ENCODE data around the gene RTEL1.
"Not testable (repeated sequence)": the region's sequence is repeated elsewhere in the genome, so short reads cannot be mapped to it uniquely, and the experiment has no call there.

Gene RTEL1

GRCh38 chr20:63613863-63614594, 44.1 kb upstream of the RTEL1 start:
- not testable (repeated sequence) for DNase-seq (ENCODE audit: low read depth)
- TF ChIP-seq CTCF (IDR thresholded peaks at IDR 0.05; ENCODE audit: low read depth, low read length): peak; percentile 20

GRCh38 chr20:63617092-63617875, 40.8 kb upstream of the RTEL1 start:
- TF ChIP-seq POLR2A (IDR thresholded peaks at IDR 0.05; ENCODE audit: extremely low read depth, insufficient read length): no peak
- TF ChIP-seq CTCF (IDR thresholded peaks at IDR 0.05; ENCODE audit: low read depth, low read length): no peak
- no peak for TF ChIP-seq MAX (IDR thresholded peaks at IDR 0.05; ENCODE audit: low read depth, low read length)
- no peak for TF ChIP-seq MYC (IDR thresholded peaks at IDR 0.05; ENCODE audit: low read depth, low read length)
- DNase-seq (ENCODE audit: low read depth): no peak
- no peak overlapping the region for H3K4me3 ChIP-seq (ENCODE audit: low read depth, low read length)

More at GRCh38 chr20:63613863-63614594, 44.1 kb upstream of the RTEL1 start:
- not testable (repeated sequence) for H3K4me3 ChIP-seq (ENCODE audit: low read depth, low read length)

- TF ChIP-seq POLR2A (IDR thresholded peaks at IDR 0.05; ENCODE audit: extremely low read depth, insufficient read length) (no peak), MYC (IDR thresholded peaks at IDR 0.05; ENCODE audit: low read depth, low read length) (no peak), CTCF (IDR thresholded peaks at IDR 0.05; ENCODE audit: low read depth, low read length) (no peak), MAX (IDR thresholded peaks at IDR 0.05; ENCODE audit: low read depth, low read length) (no peak)
- DNase-seq (ENCODE audit: low read depth): no peak
- H3K4me3 ChIP-seq (ENCODE audit: low read depth, low read length): no peak overlapping the region
Observed at GRCh38 chr20:63617876-63618265, 40.2 kb upstream of the RTEL1 start.

- H3K4me3 ChIP-seq (ENCODE audit: low read depth, low read length): no peak overlapping the region
- DNase-seq (ENCODE audit: low read depth): no peak
- no peak for TF ChIP-seq MAX (IDR thresholded peaks at IDR 0.05; ENCODE audit: low read depth, low read length)
- no peak for TF ChIP-seq CTCF (IDR thresholded peaks at IDR 0.05; ENCODE audit: low read depth, low read length)
- TF ChIP-seq POLR2A (IDR thresholded peaks at IDR 0.05; ENCODE audit: extremely low read depth, insufficient read length): no peak
- TF ChIP-seq MYC (IDR thresholded peaks at IDR 0.05; ENCODE audit: low read depth, low read length): no peak
Observed at GRCh38 chr20:63618291-63618980, 39.7 kb upstream of the RTEL1 start.

- H3K4me3 ChIP-seq (ENCODE audit: low read depth, low read length): no peak overlapping the region
- DNase-seq (ENCODE audit: low read depth): no peak
- no peak for TF ChIP-seq POLR2A (IDR thresholded peaks at IDR 0.05; ENCODE audit: extremely low read depth, insufficient read length)
- no peak for TF ChIP-seq MAX (IDR thresholded peaks at IDR 0.05; ENCODE audit: low read depth, low read length)
- no peak for TF ChIP-seq MYC (IDR thresholded peaks at IDR 0.05; ENCODE audit: low read depth, low read length)
- no peak for TF ChIP-seq CTCF (IDR thresholded peaks at IDR 0.05; ENCODE audit: low read depth, low read length)
Observed at GRCh38 chr20:63619086-63619485, 39.0 kb upstream of the RTEL1 start.

Data from NB4 (cell line).